DOHH2 (cell line): ENCODE measurements around the gene DOHH.

Experiments
- H3F3A ChIP-seq: fragments of 200-600 bp; sonication (generic), shearing (Covaris generic); 2 replicates; pipeline ENCODE4 v1.6.0; 2016; ENCODE audit warnings: antibody characterized with exemption, mild to moderate bottlenecking; ENCODE audit not compliant: control insufficient read depth, insufficient read depth
- H3K27ac ChIP-seq: fragments of 200-600 bp; sonication (generic); 2 replicates; pipeline ENCODE4 v1.5.1; 2014; ENCODE audit warnings: low read depth, mild to moderate bottlenecking, low read length, moderate library complexity
- H3K27me3 ChIP-seq: fragments of 200-600 bp; sonication (generic); 2 replicates; pipeline ENCODE4 v1.6.1; 2014; ENCODE audit warnings: mild to moderate bottlenecking, low read length, mixed read lengths; ENCODE audit not compliant: control insufficient read depth
- H3K36me3 ChIP-seq: fragments of 200-600 bp; sonication (generic); 2 replicates; pipeline ENCODE4 v1.6.1; 2014; ENCODE audit warnings: mild to moderate bottlenecking, low read length, moderate library complexity, mixed read lengths; ENCODE audit not compliant: control insufficient read depth
- H3K4me1 ChIP-seq: fragments of 200-600 bp; sonication (generic); 2 replicates; pipeline ENCODE4 v1.6.1; 2014; ENCODE audit warnings: mild to moderate bottlenecking, low read length, mixed read lengths; ENCODE audit not compliant: control insufficient read depth
- H3K4me2 ChIP-seq: fragments of 200-600 bp; sonication (generic); 2 replicates; pipeline ENCODE4 v1.6.0; 2014; ENCODE audit warnings: mild to moderate bottlenecking, low read length, moderate library complexity
- H3K4me3 ChIP-seq: fragments of 200-600 bp; sonication (generic); 2 replicates; pipeline ENCODE4 v1.5.1; 2014; ENCODE audit warnings: mild to moderate bottlenecking, low read length, mixed read lengths
- H3K79me2 ChIP-seq: fragments of 200-600 bp; sonication (generic); 2 replicates; pipeline ENCODE4 v1.6.1; 2014; ENCODE audit warnings: mild to moderate bottlenecking, low read length, mixed read lengths; ENCODE audit not compliant: control insufficient read depth
- H3K9me2 ChIP-seq: fragments of 200-600 bp; sonication (generic); replicated peaks from 2 replicates; pipeline ENCODE4 v1.6.1; 2014; ENCODE audit warnings: mild to moderate bottlenecking, low read length, mixed read lengths; ENCODE audit not compliant: control insufficient read depth
- H3K9me3 ChIP-seq: fragments of 200-600 bp; sonication (generic); 2 replicates; pipeline ENCODE4 v1.6.1; 2014; ENCODE audit warnings: antibody characterized with exemption, low read length, mixed read lengths; ENCODE audit not compliant: control insufficient read depth, insufficient read depth
- H4K20me1 ChIP-seq: fragments of 200-600 bp; sonication (generic); 2 replicates; pipeline ENCODE4 v1.6.0; 2014; ENCODE audit warnings: low read depth, mild to moderate bottlenecking, antibody characterized with exemption, low read length, moderate library complexity; ENCODE audit not compliant: control insufficient read depth, insufficient read depth
- EZH2phosphoT487 ChIP-seq: fragments of 200-600 bp; sonication (generic); IDR thresholded peaks from 2 replicates; pipeline ENCODE4 v1.6.1; 2017; ENCODE audit warnings: borderline replicate concordance, mild to moderate bottlenecking, antibody characterized with exemption, low read length, moderate library complexity, mixed read lengths
- TF ChIP-seq, protein P1 (sequence below): fragments of 200-600 bp; sonication (generic); IDR thresholded peaks from one replicate; pipeline ENCODE4 v1.5.1; 2014; ENCODE audit warnings: antibody characterized with exemption, mild to moderate bottlenecking, low read depth, low read length; ENCODE audit not compliant: poor library complexity, severe bottlenecking

Gene DOHH

DNA sequence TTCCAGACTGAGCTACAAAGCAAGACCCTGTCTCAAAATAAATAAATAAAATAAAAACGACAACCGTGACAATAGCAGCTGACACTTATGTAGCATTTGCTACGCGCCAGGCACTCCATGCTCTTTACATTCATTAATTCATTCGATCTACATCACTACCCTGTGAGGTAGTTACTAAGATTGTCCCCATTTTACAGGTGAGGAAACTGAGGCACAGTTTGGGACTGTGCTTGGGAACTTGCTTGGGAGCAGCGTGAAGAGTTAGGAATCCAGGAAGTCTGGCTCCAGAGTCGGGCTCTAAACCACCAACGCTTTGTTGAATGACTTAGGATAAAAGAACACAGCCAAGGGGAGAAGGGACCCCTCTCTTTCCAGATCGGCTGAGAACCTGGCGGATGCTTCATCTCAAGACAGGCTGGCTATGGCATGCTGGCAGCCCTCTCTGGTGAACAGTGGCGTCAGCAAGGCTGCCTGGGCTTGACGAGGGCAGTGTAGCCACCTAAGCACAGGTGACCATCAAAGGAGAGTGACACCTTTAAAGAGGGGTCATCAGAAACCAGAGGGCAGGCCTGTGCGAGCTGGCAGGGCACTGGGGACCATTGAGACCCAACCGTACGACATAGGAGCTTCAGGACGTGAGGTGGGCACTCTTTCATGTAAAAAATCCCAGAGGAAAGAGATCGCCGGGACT is 591 bp downstream of the DOHH start:
- Histone ChIP-seq H3K9me3 (no peaks in the 10 kb centered on the region), H3K4me3 (peak overlapping the region; percentile 81), H3K4me1 (peaks cover 18% of the 10 kb centered on the region), H3K27me3 (no peaks in the 10 kb centered on the region), H4K20me1 (no peaks in the 10 kb centered on the region), H3F3A (no peaks in the 10 kb centered on the region; the same call in 1 of the 2 replicates), H3K4me2 (peak overlapping the region; percentile 86), H3K36me3 (peaks cover 14% of the 10 kb centered on the region), H3K79me2 (peaks cover 37% of the 10 kb centered on the region), H3K9me2 (no peaks in the 10 kb centered on the region), H3K27ac (peak overlapping the region; percentile 65)
- TF ChIP-seq, protein P1, sequence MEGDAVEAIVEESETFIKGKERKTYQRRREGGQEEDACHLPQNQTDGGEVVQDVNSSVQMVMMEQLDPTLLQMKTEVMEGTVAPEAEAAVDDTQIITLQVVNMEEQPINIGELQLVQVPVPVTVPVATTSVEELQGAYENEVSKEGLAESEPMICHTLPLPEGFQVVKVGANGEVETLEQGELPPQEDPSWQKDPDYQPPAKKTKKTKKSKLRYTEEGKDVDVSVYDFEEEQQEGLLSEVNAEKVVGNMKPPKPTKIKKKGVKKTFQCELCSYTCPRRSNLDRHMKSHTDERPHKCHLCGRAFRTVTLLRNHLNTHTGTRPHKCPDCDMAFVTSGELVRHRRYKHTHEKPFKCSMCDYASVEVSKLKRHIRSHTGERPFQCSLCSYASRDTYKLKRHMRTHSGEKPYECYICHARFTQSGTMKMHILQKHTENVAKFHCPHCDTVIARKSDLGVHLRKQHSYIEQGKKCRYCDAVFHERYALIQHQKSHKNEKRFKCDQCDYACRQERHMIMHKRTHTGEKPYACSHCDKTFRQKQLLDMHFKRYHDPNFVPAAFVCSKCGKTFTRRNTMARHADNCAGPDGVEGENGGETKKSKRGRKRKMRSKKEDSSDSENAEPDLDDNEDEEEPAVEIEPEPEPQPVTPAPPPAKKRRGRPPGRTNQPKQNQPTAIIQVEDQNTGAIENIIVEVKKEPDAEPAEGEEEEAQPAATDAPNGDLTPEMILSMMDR, result no peak
- TF ChIP-seq EZH2phosphoT487, result no peak

DNA sequence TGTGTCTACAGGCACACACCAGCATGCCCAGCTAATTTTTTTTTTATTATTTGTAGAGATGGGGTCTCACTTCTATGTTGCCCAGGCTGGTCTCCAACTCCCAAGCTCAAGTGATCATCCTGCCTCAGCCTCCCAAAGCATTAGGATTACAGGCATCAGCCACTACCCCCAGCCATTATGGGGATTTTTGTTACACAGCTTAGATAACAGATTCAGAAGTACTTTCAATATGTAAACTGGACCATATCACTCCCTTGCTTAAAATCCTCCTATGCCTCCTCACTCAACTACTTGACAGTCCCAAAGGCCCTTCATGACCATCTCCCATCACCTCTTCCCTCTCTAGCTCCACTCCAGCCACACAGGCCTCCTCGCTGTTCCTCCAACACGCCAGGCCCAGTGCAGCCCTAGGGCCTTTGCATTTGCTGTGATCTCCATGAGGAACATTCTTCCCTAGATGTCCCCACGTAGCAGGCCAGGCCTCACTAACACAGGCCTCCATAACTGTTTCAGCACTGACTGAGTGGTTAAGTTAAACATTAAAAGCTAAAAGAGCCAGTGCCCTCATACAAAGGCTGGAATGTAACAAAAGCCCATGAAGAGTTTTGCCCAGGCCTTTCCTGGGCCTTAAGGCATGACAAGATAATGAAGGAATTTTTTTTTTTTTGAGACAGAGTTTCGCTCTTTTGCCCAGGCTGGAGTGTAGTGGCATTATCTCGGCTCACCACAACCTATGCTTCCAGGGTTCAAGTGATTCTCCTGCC is 2.5 kb downstream of the DOHH start:
- Histone ChIP-seq H3K27me3 (no peaks in the 10 kb centered on the region), H3F3A (no peaks in the 10 kb centered on the region), H3K9me3 (no peaks in the 10 kb centered on the region), H3K4me3 (no peak overlapping the region), H3K79me2 (peaks cover 37% of the 10 kb centered on the region), H3K4me2 (no peak overlapping the region), H3K9me2 (no peaks in the 10 kb centered on the region), H3K4me1 (peaks cover 15% of the 10 kb centered on the region), H4K20me1 (no peaks in the 10 kb centered on the region), H3K36me3 (peaks cover 25% of the 10 kb centered on the region), H3K27ac (no peak overlapping the region)
- TF ChIP-seq EZH2phosphoT487, result no peak
- TF ChIP-seq, protein P1, result no peak

DNA sequence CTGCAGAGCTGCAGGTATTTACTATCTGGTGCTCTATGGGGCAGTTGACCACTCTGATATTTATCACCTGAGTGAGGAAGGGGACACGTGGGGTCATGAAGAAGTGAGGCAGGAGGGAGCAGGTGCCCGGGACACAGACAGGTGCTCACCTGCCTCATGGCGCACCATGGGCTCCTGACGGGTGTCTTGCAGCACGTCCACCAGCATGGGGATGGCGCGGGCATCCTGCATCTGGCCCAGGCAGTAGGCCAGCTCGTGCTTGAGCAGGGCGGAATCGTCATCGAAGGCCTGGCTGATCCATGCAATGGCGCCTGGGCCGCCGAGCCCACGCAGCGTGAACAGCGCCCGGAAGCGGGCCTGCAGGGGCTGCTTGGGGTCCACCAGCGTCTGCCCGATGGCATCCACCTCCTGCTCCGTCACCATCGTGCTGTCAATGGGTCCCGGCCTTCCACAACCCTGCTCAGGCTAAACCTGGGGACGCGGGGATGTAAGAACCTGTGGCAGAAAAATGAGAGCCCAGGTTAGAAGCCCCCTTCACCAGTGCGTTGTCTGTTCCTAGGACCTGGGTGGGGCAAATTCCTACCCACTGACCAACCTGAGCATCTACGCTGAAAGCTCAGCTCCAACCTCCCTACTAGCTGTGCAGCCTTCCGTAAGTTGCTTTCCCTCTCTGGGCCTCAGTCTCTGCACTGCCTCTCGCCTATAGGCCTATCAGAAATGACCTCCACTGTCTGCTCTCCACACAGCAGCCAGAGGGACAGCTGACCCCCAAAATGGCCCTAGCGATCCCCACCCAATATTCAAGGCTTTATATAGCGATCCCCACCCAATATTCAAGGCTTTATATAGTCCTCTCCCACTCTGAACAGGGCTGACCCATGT is 3.8 kb downstream of the DOHH start:
- no peaks in the 10 kb centered on the region for H3F3A ChIP-seq
- no peak overlapping the region for H3K4me3 ChIP-seq
- H3K4me2 ChIP-seq, result no peak overlapping the region
- H3K36me3 ChIP-seq, result peaks cover 31% of the 10 kb centered on the region
- H4K20me1 ChIP-seq, result no peaks in the 10 kb centered on the region
- H3K9me3 ChIP-seq, result no peaks in the 10 kb centered on the region
- H3K79me2 ChIP-seq, result peaks cover 37% of the 10 kb centered on the region
- H3K27ac ChIP-seq, result no peak overlapping the region
- no peaks in the 10 kb centered on the region for H3K9me2 ChIP-seq
- H3K4me1 ChIP-seq, result peaks cover 15% of the 10 kb centered on the region
- no peaks in the 10 kb centered on the region for H3K27me3 ChIP-seq
- TF ChIP-seq, protein P1, result no peak
- TF ChIP-seq EZH2phosphoT487, result no peak
